Measurements from ENCODE around the gene MYOCOS.

- TF ChIP-seq BHLHE40 (IDR thresholded peaks at IDR 0.05; ENCODE audit: borderline replicate concordance) = no peak
- TF ChIP-seq L3MBTL2 (conservative IDR thresholded peaks at IDR 0.05) = no peak
- TF ChIP-seq SP1 (IDR thresholded peaks at IDR 0.05) = no peak
Observed at GRCh38 chr1:171600862-171601261, 21.2 kb upstream of the MYOCOS start.

All from HEK293T (cell line).